ENCODE results near the gene MAPK1.
A peak's percentile ranks its signal among the peaks of the same experiment; 100 is the strongest.

MAPK1 gene

DNA sequence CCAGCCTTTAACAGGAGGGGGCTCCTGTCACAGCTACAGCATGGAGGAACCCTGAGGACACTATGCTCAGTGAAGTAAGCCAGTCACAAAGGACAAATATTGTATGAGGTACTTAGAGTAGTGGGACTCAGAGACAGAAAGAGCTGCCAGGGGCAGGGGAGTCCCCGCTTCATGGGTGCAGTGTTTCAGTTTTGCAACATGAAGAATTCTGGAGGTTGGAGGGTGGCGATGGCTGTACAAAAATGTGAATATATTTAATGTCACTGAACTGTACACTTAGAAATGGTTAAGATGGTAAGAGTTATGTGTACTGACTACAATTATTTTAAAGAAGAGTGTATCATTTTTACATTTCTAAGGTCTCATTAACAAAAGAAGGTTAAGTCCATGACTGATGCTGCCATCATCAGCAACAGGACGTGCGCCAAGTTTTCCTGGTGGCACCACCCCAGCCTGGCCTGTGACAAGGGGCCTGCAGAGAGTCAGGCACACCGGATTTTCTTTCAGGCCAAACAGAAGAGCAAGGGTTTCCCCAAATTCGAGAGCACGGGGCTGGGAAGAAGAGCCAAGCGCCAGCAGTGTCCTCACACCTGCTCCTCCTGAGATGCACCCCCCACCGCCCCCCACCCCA lies 153.9 kb downstream of the MAPK1 start:
- DNase-seq (ENCODE audit: low read depth, low spot score): no peak
- no peak overlapping the region for H3K4me3 ChIP-seq (ENCODE audit: low read length)

GRCh38 chr22:21712751-21713427 lies 154.6 kb downstream of the MAPK1 start:
- no CpG with 5 or more reads among the region's 14 CpGs for WGBS (ENCODE audit: insufficient coverage, insufficient read length)
- peak; percentile 41 for DNase-seq (ENCODE audit: low read depth, low spot score)
- Histone ChIP-seq H3K4me3 (ENCODE audit: low read length) (no peak overlapping the region), H3K27ac (ENCODE audit: low read length) (no peak overlapping the region), H3K9me3 (ENCODE audit: control insufficient read depth, insufficient read depth, low read length) (no peaks in the 10 kb centered on the region), H3K27me3 (ENCODE audit: control insufficient read depth, insufficient read depth, low read length) (no peaks in the 10 kb centered on the region), H3K36me3 (ENCODE audit: control insufficient read depth, insufficient read depth, low read length) (no peaks in the 10 kb centered on the region), H3K4me1 (ENCODE audit: control insufficient read depth, insufficient read depth, low read length) (no peaks in the 10 kb centered on the region)

More for the DNA sequence above, 153.9 kb downstream of the MAPK1 start:
- Histone ChIP-seq H3K36me3 (ENCODE audit: control insufficient read depth, insufficient read depth, low read length) (no peaks in the 10 kb centered on the region), H3K27me3 (ENCODE audit: control insufficient read depth, insufficient read depth, low read length) (no peaks in the 10 kb centered on the region), H3K27ac (ENCODE audit: low read length) (no peak overlapping the region), H3K4me1 (ENCODE audit: control insufficient read depth, insufficient read depth, low read length) (no peaks in the 10 kb centered on the region), H3K9me3 (ENCODE audit: control insufficient read depth, insufficient read depth, low read length) (no peaks in the 10 kb centered on the region)
- no CpG with 5 or more reads among the region's 9 CpGs for WGBS (ENCODE audit: insufficient coverage, insufficient read length)

GRCh38 chr22:21711851-21712250 lies 155.6 kb downstream of the MAPK1 start:
- no peak overlapping the region for H3K4me3 ChIP-seq (ENCODE audit: low read length)
- H3K27ac ChIP-seq (ENCODE audit: low read length): no peak overlapping the region
- no CpG with 5 or more reads among the region's 4 CpGs for WGBS (ENCODE audit: insufficient coverage, insufficient read length)
- no peaks in the 10 kb centered on the region for H3K36me3 ChIP-seq (ENCODE audit: control insufficient read depth, insufficient read depth, low read length)
- H3K27me3 ChIP-seq (ENCODE audit: control insufficient read depth, insufficient read depth, low read length): no peaks in the 10 kb centered on the region
- no peaks in the 10 kb centered on the region for H3K9me3 ChIP-seq (ENCODE audit: control insufficient read depth, insufficient read depth, low read length)
- no peaks in the 10 kb centered on the region for H3K4me1 ChIP-seq (ENCODE audit: control insufficient read depth, insufficient read depth, low read length)
- DNase-seq (ENCODE audit: low read depth, low spot score): no peak

DNA sequence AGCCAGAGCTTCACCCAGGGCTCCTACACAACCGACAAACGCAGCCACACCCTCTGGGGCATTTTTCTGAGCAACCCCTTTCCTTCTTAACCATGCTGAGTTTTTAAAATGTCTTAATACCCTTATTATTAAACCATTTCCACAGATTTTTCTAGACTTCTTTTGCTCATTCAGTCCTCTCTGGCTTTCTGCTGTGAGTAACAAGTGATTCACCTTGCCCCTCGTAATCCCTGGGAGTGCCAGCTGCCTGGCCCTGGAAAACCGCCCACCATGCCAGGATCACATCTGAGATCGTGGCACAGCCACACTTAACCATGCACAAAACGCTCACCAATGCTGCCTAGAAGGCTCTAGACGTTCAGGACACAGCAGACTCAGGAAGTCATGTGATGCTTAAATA lies 157.3 kb downstream of the MAPK1 start:
- Histone ChIP-seq H3K9me3 (ENCODE audit: control insufficient read depth, insufficient read depth, low read length) (no peaks in the 10 kb centered on the region), H3K36me3 (ENCODE audit: control insufficient read depth, insufficient read depth, low read length) (no peaks in the 10 kb centered on the region), H3K4me1 (ENCODE audit: control insufficient read depth, insufficient read depth, low read length) (no peaks in the 10 kb centered on the region), H3K27me3 (ENCODE audit: control insufficient read depth, insufficient read depth, low read length) (no peaks in the 10 kb centered on the region), H3K27ac (ENCODE audit: low read length) (no peak overlapping the region), H3K4me3 (ENCODE audit: low read length) (no peak overlapping the region)
- DNase-seq (ENCODE audit: low read depth, low spot score): no peak
- WGBS (ENCODE audit: insufficient coverage, insufficient read length): no CpG with 5 or more reads among the region's 7 CpGs

- Histone ChIP-seq H3K27ac (ENCODE audit: low read length) (no peak overlapping the region), H3K4me3 (ENCODE audit: low read length) (no peak overlapping the region), H3K27me3 (ENCODE audit: control insufficient read depth, insufficient read depth, low read length) (no peaks in the 10 kb centered on the region), H3K36me3 (ENCODE audit: control insufficient read depth, insufficient read depth, low read length) (no peaks in the 10 kb centered on the region), H3K9me3 (ENCODE audit: control insufficient read depth, insufficient read depth, low read length) (no peaks in the 10 kb centered on the region), H3K4me1 (ENCODE audit: control insufficient read depth, insufficient read depth, low read length) (no peaks in the 10 kb centered on the region)
- no CpG with 5 or more reads among the region's 8 CpGs for WGBS (ENCODE audit: insufficient coverage, insufficient read length)
- no peak for DNase-seq (ENCODE audit: low read depth, low spot score)
Observed at GRCh38 chr22:21709688-21710087, 157.8 kb downstream of the MAPK1 start.

DNA sequence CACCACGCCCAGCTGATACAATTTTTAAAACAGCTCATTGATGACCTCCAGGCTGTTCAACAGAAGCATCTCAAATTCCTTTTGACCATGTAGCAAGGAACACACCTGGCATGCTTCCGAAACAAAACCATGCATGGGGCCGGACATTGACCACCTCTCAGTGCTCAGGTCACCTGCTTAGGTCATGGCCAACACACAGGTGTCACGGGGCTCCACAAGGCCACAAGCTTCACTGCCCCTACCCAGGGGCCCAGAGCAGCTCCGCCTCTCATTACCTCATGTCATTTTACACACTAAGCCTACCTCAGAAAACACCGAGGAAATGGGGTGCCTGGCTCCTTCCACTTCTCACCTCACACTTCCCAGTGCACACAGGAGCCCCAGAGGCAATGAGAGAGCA lies 158.5 kb downstream of the MAPK1 start:
- Histone ChIP-seq H3K27me3 (ENCODE audit: control insufficient read depth, insufficient read depth, low read length) (no peaks in the 10 kb centered on the region), H3K9me3 (ENCODE audit: control insufficient read depth, insufficient read depth, low read length) (no peaks in the 10 kb centered on the region), H3K4me3 (ENCODE audit: low read length) (no peak overlapping the region), H3K27ac (ENCODE audit: low read length) (no peak overlapping the region), H3K36me3 (ENCODE audit: control insufficient read depth, insufficient read depth, low read length) (no peaks in the 10 kb centered on the region), H3K4me1 (ENCODE audit: control insufficient read depth, insufficient read depth, low read length) (no peaks in the 10 kb centered on the region)
- WGBS (ENCODE audit: insufficient coverage, insufficient read length): no CpG with 5 or more reads among the region's 6 CpGs
- no peak for DNase-seq (ENCODE audit: low read depth, low spot score)

GRCh38 chr22:21707677-21708076 lies 159.8 kb downstream of the MAPK1 start:
- Histone ChIP-seq H3K27me3 (ENCODE audit: control insufficient read depth, insufficient read depth, low read length) (no peaks in the 10 kb centered on the region), H3K9me3 (ENCODE audit: control insufficient read depth, insufficient read depth, low read length) (no peaks in the 10 kb centered on the region), H3K27ac (ENCODE audit: low read length) (no peak overlapping the region), H3K4me1 (ENCODE audit: control insufficient read depth, insufficient read depth, low read length) (no peaks in the 10 kb centered on the region), H3K4me3 (ENCODE audit: low read length) (no peak overlapping the region), H3K36me3 (ENCODE audit: control insufficient read depth, insufficient read depth, low read length) (no peaks in the 10 kb centered on the region; the same call in 1 of the 2 replicates)
- WGBS (ENCODE audit: insufficient coverage, insufficient read length): no CpG with 5 or more reads among the region's 3 CpGs
- DNase-seq (ENCODE audit: low read depth, low spot score): no peak
